ENCODE measurements around the gene MRPS2. TPM values are rescaled to one million over a fixed set of nuclear protein-coding genes. Genes with fewer than 3 reads are reported as not detected.

The MRPS2 gene
- total and polyA plus RNA-seq, 10 of the 15 experiments (the other 5 are each of a cell fraction or from before 2014, with no cell fraction given), result 3.3 to 103 (median 69.5) TPM

DNA sequence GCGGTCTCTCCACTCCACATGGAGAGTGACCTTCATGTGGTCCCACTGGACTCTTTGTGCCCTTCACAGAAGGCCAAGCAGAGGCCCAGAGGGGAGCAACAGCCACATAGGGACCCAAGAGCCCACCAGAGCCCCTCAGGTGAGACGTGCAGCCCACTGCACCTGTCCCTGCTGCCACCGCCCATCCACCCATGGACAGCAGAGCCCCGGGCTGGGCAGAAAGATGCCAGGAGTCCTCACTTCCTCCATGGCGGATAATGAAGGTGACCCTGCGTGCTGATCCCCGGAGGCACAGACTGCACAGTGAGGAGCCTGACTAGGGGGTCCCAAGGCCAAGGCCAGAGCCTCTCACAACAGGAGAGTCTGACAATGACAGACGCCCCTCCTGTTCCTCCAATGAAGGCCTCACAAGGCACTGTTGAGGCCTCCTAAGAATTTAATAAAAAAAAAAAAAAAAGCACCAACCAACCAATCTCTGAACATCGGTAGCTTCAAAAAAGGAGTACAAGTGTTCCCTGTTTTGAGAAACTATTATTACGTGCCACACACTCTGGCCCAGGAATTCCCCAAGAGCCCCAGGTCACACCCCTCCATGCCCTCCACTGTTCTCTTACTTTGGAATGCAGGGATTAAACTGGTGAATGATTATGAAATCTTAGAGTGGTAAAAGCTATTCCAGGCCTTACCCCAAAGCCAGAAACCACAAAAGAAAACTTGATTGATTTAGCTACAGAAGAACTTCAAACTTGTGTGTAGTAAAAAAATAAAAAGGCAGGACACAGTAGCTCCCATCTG is 23.7 kb upstream of the MRPS2 start:
- TF ChIP-seq POLR2A (IDR thresholded peaks at IDR 0.05; ENCODE audit: low read depth, low read length) (no peak), ATF7 (IDR thresholded peaks at IDR 0.05; ENCODE audit: low read depth) (no peak), CREB1 (IDR thresholded peaks at IDR 0.05; ENCODE audit: low read depth) (no peak), LARP7 (IDR thresholded peaks at IDR 0.05) (no peak), BMI1 (IDR thresholded peaks at IDR 0.05; ENCODE audit: borderline replicate concordance) (no peak), ZNF384 (IDR thresholded peaks at IDR 0.05; ENCODE audit: borderline replicate concordance, low read depth, low read length) (no peak), CEBPB (IDR thresholded peaks at IDR 0.05; ENCODE audit: borderline replicate concordance in 1 of 2, low read depth in 2 of 2, low read length in 2 of 2) (no peak), TCF3 (IDR thresholded peaks at IDR 0.05; ENCODE audit: borderline replicate concordance, insufficient read depth, low read depth, low read length) (no peak), EGR1 (IDR thresholded peaks at IDR 0.05; ENCODE audit: borderline replicate concordance in 1 of 2, low read depth in 2 of 2, low read length in 2 of 2) (no peak), MTA3 (IDR thresholded peaks at IDR 0.05; ENCODE audit: borderline replicate concordance, low read length) (no peak), MYC (IDR thresholded peaks at IDR 0.05; ENCODE audit: insufficient read depth, insufficient read length, insufficient replicate concordance, low read length, severe bottlenecking) (no peak), DPF2 (IDR thresholded peaks at IDR 0.05) (no peak), TCF7 (IDR thresholded peaks at IDR 0.05; ENCODE audit: borderline replicate concordance) (no peak), PML (IDR thresholded peaks at IDR 0.05; ENCODE audit: low read length) (no peak)
- in situ Hi-C loops (cut with MboI), result no loop called here
- 32% methylated on average over 10 of the region's 10 CpGs for WGBS (ENCODE audit: insufficient coverage, insufficient replicate concordance, low lambda C conversion rate, missing lambda C conversion rate)
- Histone ChIP-seq H3K4me1 (ENCODE audit: control insufficient read depth, insufficient read depth, low read length) (no peaks in the 10 kb centered on the region), H3K27me3 (replicated peaks in 1 of 2; ENCODE audit: control insufficient read depth in 2 of 2, insufficient read depth in 2 of 2, low read length in 1 of 2) (peaks cover 2 to 8% of the 10 kb centered on the region in 2 experiments; a peak in 1 of 4 replicates), H3K9me3 (replicated peaks; ENCODE audit: control insufficient read depth, insufficient read depth, low read length) (no peaks in the 10 kb centered on the region), H3K4me3 (no peak overlapping the region), H3K9ac (ENCODE audit: control insufficient read depth, insufficient read depth, low read length) (no peak overlapping the region), H3K79me2 (ENCODE audit: control insufficient read depth, insufficient read depth, low read length) (no peaks in the 10 kb centered on the region), H3K4me2 (ENCODE audit: control insufficient read depth, insufficient read depth) (no peak overlapping the region), H3K36me3 (ENCODE audit: control insufficient read depth in 2 of 2, insufficient read depth in 2 of 2, low read length in 1 of 2) (no peaks in the 10 kb centered on the region), H3K27ac (ENCODE audit: control insufficient read depth, insufficient read depth) (no peak overlapping the region), H2AFZ (ENCODE audit: control insufficient read depth, low read depth, low read length) (no peak overlapping the region), H4K20me1 (ENCODE audit: control insufficient read depth, insufficient read depth) (no peaks in the 10 kb centered on the region)
- BruUV-seq (replicated peaks), result no TSS peak
- DNase-seq (ENCODE audit: low read depth, low spot score) (no peak), FAIRE-seq (no peak), ATAC-seq (no peak)
- ChIA-PET POLR2A (interaction anchor here (0.7 kb wide), 1 partner anchor 411 kb away, joined by 3 read pairs; no protein-coding TSS in a partner anchor), SMC1A (ENCODE audit: uncharacterized antibody, unreplicated experiment) (no interaction called here), RAD21 (ENCODE audit: unreplicated experiment) (no interaction called here), CTCF (interaction anchor here (1.0 kb wide), 1 partner anchor 28 kb away, joined by 3 read pairs; no protein-coding TSS in a partner anchor)
- intact Hi-C loops (cut with micrococcal nuclease; ENCODE audit: unreplicated experiment), result no loop called here

All from GM12878 (cell line).